ENCODE measurements around the gene SMAD2.

GRCh38 chr18:47870605-47871004, 59.9 kb downstream of the SMAD2 start:
- TF ChIP-seq, protein P1, sequence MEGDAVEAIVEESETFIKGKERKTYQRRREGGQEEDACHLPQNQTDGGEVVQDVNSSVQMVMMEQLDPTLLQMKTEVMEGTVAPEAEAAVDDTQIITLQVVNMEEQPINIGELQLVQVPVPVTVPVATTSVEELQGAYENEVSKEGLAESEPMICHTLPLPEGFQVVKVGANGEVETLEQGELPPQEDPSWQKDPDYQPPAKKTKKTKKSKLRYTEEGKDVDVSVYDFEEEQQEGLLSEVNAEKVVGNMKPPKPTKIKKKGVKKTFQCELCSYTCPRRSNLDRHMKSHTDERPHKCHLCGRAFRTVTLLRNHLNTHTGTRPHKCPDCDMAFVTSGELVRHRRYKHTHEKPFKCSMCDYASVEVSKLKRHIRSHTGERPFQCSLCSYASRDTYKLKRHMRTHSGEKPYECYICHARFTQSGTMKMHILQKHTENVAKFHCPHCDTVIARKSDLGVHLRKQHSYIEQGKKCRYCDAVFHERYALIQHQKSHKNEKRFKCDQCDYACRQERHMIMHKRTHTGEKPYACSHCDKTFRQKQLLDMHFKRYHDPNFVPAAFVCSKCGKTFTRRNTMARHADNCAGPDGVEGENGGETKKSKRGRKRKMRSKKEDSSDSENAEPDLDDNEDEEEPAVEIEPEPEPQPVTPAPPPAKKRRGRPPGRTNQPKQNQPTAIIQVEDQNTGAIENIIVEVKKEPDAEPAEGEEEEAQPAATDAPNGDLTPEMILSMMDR (IDR thresholded peaks at IDR 0.05; ENCODE audit: control extremely low read depth in 1 of 3, insufficient read depth in 1 of 3, low read depth in 1 of 3, low read length in 3 of 3): no peak
- TF ChIP-seq EZH2 (IDR thresholded peaks at IDR 0.05; ENCODE audit: low read depth, low read length, severe bottlenecking) (no peak), TAF1 (IDR thresholded peaks at IDR 0.05; ENCODE audit: low read depth, low read length) (no peak), POLR2A (IDR thresholded peaks at IDR 0.05; ENCODE audit: control extremely low read depth in 1 of 2, low read depth in 2 of 2, low read length in 2 of 2) (no peak), JUN (IDR thresholded peaks at IDR 0.05; ENCODE audit: low read depth, low read length) (no peak)
